A549 (cell line): ENCODE results near the gene GABRA5. TPM values are rescaled to one million over a fixed set of nuclear protein-coding genes. Genes with fewer than 3 reads are reported as not detected.

ENCODE experiments used
- ATAC-seq, 2 experiments: fragments of 200-7000 bp in 1 of 2; fragments of >200 bp in 1 of 2; cut with Nextera tagmentation in 1 of 2; cut with Tn5 transposase in 1 of 2; 3 replicates each; pipeline versions ENCODE4 v1.8.0 to v1.9.1; 2018 to 2020; ENCODE audit warnings: mild to moderate bottlenecking in 1 of 2, moderate library complexity in 1 of 2
- CTCF ChIA-PET: fragments of 300-600 bp; sonication (Branson Sonifier 250); formaldehyde crosslinking; extraction: SDS; loops from one replicate; lab custom pipeline; 2021; ENCODE audit warnings: antibody characterized with exemption, inconsistent platforms; lab: Yijun Ruan, JAX
- POLR2A ChIA-PET: fragments of 350-600 bp; formaldehyde crosslinking; extraction: SDS; loops from one replicate; lab custom pipeline; 2021; ENCODE audit warnings: antibody characterized with exemption, inconsistent platforms; lab: Yijun Ruan, JAX
- DNase-seq, 2 experiments: peaks; one replicate each; pipeline versions ENCODE4 v3.0.0 to v3.0.0-alpha.2; 2011 to 2016; ENCODE audit warnings: low read depth in 1 of 2, low spot score in 1 of 2
- FAIRE-seq: peaks from 2 replicates; lab custom pipeline; 2011; peaks lifted over from hg19 to GRCh38; lab: Jason Lieb, UNC
- H3K27ac ChIP-seq, 2 experiments: fragments of >200 bp; sonication (Bioruptor Twin); formaldehyde crosslinking; 3 replicates each; pipeline ENCODE4 v1.5.1; 2016 to 2017
- H3K4me1 ChIP-seq: fragments of >200 bp; sonication (Bioruptor Twin); formaldehyde crosslinking; 3 replicates; pipeline ENCODE4 v1.6.1; 2016
- H3K4me2 ChIP-seq: fragments of >200 bp; sonication (Bioruptor Twin); formaldehyde crosslinking; 3 replicates; pipeline ENCODE4 v1.6.1; 2016
- H3K4me3 ChIP-seq: fragments of >200 bp; sonication (Bioruptor Twin); formaldehyde crosslinking; 3 replicates; pipeline ENCODE4 v1.5.1; 2016
- H3K9me3 ChIP-seq: fragments of >200 bp; sonication (Bioruptor Twin); formaldehyde crosslinking; 3 replicates; pipeline ENCODE4 v1.6.1; 2016
- ATOH8 ChIP-seq: fragments of 250-450 bp; sonication (Bioruptor Pico); IDR thresholded peaks from 2 replicates; pipeline ENCODE4 v1.5.0; 2020; ENCODE audit warnings: low read depth, mild to moderate bottlenecking, moderate library complexity
- BCL3 ChIP-seq: fragments of >200 bp; sonication (Bioruptor Twin); formaldehyde crosslinking; IDR thresholded peaks from 3 replicates; pipeline ENCODE4 v1.6.1; 2016
- CBX8 ChIP-seq: fragments of 200-600 bp; sonication (generic); IDR thresholded peaks from 2 replicates; pipeline ENCODE4 v1.6.1; 2016
- CEBPB ChIP-seq, 2 experiments: fragments of >200 bp in 1 of 2; sonication (Bioruptor Twin) in 1 of 2; formaldehyde crosslinking in 1 of 2; IDR thresholded peaks; 2 replicates each; pipeline ENCODE4 v1.6.1; 2012 to 2016
- CHD4 ChIP-seq: fragments of 200-600 bp; sonication (generic); IDR thresholded peaks from 2 replicates; pipeline ENCODE4 v1.6.1; 2016; ENCODE audit warnings: antibody characterized with exemption, mild to moderate bottlenecking, borderline replicate concordance
- E2F6 ChIP-seq: IDR thresholded peaks from 2 replicates; pipeline ENCODE4 v1.6.1; 2012; ENCODE audit warnings: low read depth, borderline replicate concordance
- EHF ChIP-seq: fragments of 250-450 bp; sonication (Bioruptor Pico); IDR thresholded peaks from 2 replicates; pipeline ENCODE4 v1.5.0; 2020; ENCODE audit warnings: mild to moderate bottlenecking
- EHMT2 ChIP-seq: fragments of 200-600 bp; sonication (generic); IDR thresholded peaks from 2 replicates; pipeline ENCODE4 v1.6.1; 2016; ENCODE audit warnings: antibody characterized with exemption, low read depth, mild to moderate bottlenecking, moderate library complexity
- EP300 ChIP-seq, 2 experiments: fragments of >200 bp; sonication (Bioruptor Twin); formaldehyde crosslinking; IDR thresholded peaks; 2 replicates in 1 of 2; 3 replicates in 1 of 2; pipeline ENCODE4 v1.6.1; 2016 to 2017
- FOSL2 ChIP-seq, 2 experiments: fragments of 450-650 bp in 1 of 2; fragments of >200 bp in 1 of 2; sonication (Bioruptor Twin) in 1 of 2; formaldehyde crosslinking; IDR thresholded peaks; 2 replicates each; pipeline versions ENCODE4 v1.5.0 to v1.6.1; 2016 to 2020; ENCODE audit warnings: mild to moderate bottlenecking in 1 of 2, moderate library complexity in 1 of 2
- HEYL ChIP-seq: fragments of 250-450 bp; sonication (Bioruptor Pico); IDR thresholded peaks from 2 replicates; pipeline ENCODE4 v1.8.0; 2021; ENCODE audit warnings: mild to moderate bottlenecking, moderate library complexity
- HOXB13 ChIP-seq: fragments of 250-450 bp; sonication (Bioruptor Pico); IDR thresholded peaks from 2 replicates; pipeline ENCODE4 v1.5.0; 2020; ENCODE audit warnings: low read depth, mild to moderate bottlenecking, moderate library complexity
- NFE2L2 ChIP-seq: fragments of 150-350 bp; conservative IDR thresholded peaks from 2 replicates; pipeline ENCODE4 v1.6.1; 2014; ENCODE audit warnings: low read length
- NPAS2 ChIP-seq: fragments of 250-450 bp; sonication (Bioruptor Pico); IDR thresholded peaks from 2 replicates; pipeline ENCODE4 v1.8.0; 2022; ENCODE audit warnings: mild to moderate bottlenecking, moderate library complexity, borderline replicate concordance
- PHF8 ChIP-seq: fragments of 200-600 bp; sonication (generic); IDR thresholded peaks from 2 replicates; pipeline ENCODE4 v1.6.1; 2016; ENCODE audit warnings: low read depth, mild to moderate bottlenecking, antibody characterized with exemption, moderate library complexity, borderline replicate concordance
- POLR2AphosphoS2 ChIP-seq: conservative IDR thresholded peaks from 2 replicates; pipeline ENCODE4 v1.6.1; 2012; ENCODE audit warnings: low read length, improper control_type of control experiment, inconsistent platforms
- RAD21 ChIP-seq, 2 experiments: fragments of >200 bp in 1 of 2; sonication (Bioruptor Twin) in 1 of 2; formaldehyde crosslinking in 1 of 2; IDR thresholded peaks in 1 of 2; conservative IDR thresholded peaks in 1 of 2; 2 replicates in 1 of 2; 3 replicates in 1 of 2; pipeline ENCODE4 v1.6.1; 2012 to 2018; ENCODE audit warnings: inconsistent platforms in 1 of 2
- RARB ChIP-seq: fragments of 250-450 bp; sonication (Bioruptor Pico); IDR thresholded peaks from 2 replicates; pipeline ENCODE4 v1.8.0; 2021; ENCODE audit warnings: mild to moderate bottlenecking, moderate library complexity
- USF2 ChIP-seq: fragments of 450-650 bp; IDR thresholded peaks from 2 replicates; pipeline ENCODE4 v1.6.1; 2014; ENCODE audit warnings: antibody characterized with exemption
- ZNF302 ChIP-seq: fragments of 250-450 bp; sonication (Bioruptor Pico); IDR thresholded peaks from 2 replicates; pipeline ENCODE4 v1.9.0; 2021; ENCODE audit warnings: inconsistent platforms, mild to moderate bottlenecking, moderate library complexity
- WGBS: methylation state at CpG from one replicate; pipeline ENCODE4 v1.1.6; 2017; ENCODE audit errors: missing lambda C conversion rate; 5-methylcytosine and 5-hydroxymethylcytosine counted together
- polyA plus RNA-seq, 4 experiments: library from polyadenylated mRNA; depleted of rRNA in 3 of 4; stranded (reverse); fragments of >200 nt; fragmentation: RNase III in 1 of 4; extraction: RNeasy Plus Mini Kit Qiagen cat#74134 plus additional on column Dnase treatment in 1 of 4; gene quantifications; 2 replicates in 3 of 4; 3 replicates in 1 of 4; pipeline ENCODE4 v1.2.3, GENCODE V29; 2011 to 2017

GABRA5 gene
- polyA plus RNA-seq, 2 of the 4 experiments (the other 2 are of a cell fraction): 89.1 to 91.7 TPM

- H3K4me2 ChIP-seq: no peak overlapping the region
- no peak for FAIRE-seq
- WGBS: 74% methylated on average over 4 of the region's 4 CpGs
- TF ChIP-seq RAD21 (conservative IDR thresholded peaks at IDR 0.05 in 1 of 2, IDR thresholded peaks at IDR 0.05 in 1 of 2): no peak
- no peak overlapping the region for H3K27ac ChIP-seq
- CTCF ChIA-PET: interaction anchor here (8.1 kb wide), 1 partner anchor 9 kb away, joined by 46 read pairs; the partner anchor contains the start of gene GABRG3
- POLR2A ChIA-PET: no interaction called here
- no peaks in the 10 kb centered on the region for H3K4me1 ChIP-seq
- ATAC-seq: no peak
- no peak overlapping the region for H3K4me3 ChIP-seq
- DNase-seq: no peak
- no peaks in the 10 kb centered on the region for H3K9me3 ChIP-seq
Measured at GRCh38 chr15:26981492-26981891, 114.6 kb downstream of the GABRA5 start.

GRCh38 chr15:26983822-26984221, 117.0 kb downstream of the GABRA5 start:
- POLR2A ChIA-PET: no interaction called here
- 12% methylated on average over 8 of the region's 8 CpGs for WGBS
- Histone ChIP-seq H3K4me3 (no peak overlapping the region), H3K4me1 (no peaks in the 10 kb centered on the region), H3K4me2 (no peak overlapping the region), H3K9me3 (no peaks in the 10 kb centered on the region), H3K27ac (no peak overlapping the region)
- CTCF ChIA-PET: interaction anchor here (1.6 to 8.1 kb wide), 2 partner anchors 11 to 371 kb away, joined by 3 to 46 read pairs; partner anchors contain the start of gene GABRG3
- DNase-seq (peak in 1 of 2 experiments; percentile 27), ATAC-seq (peak in 1 of 2 experiments; percentile 62; a peak in 3 of 6 replicates), FAIRE-seq (peak; percentile 13)
- TF ChIP-seq CHD4: no peak
- TF ChIP-seq ATOH8 (CRISPR knock-in tag): no peak
- TF ChIP-seq CBX8: no peak
- no peak for TF ChIP-seq FOSL2 (IDR thresholded peaks at IDR 0.05)
- no peak for TF ChIP-seq FOSL2 (CRISPR knock-in tag; IDR thresholded peaks at IDR 0.05)
- no peak for TF ChIP-seq NFE2L2
- TF ChIP-seq EP300 (IDR thresholded peaks at IDR 0.05): no peak

GRCh38 chr15:26985050-26985449, 118.2 kb downstream of the GABRA5 start:
- Histone ChIP-seq H3K4me3 (no peak overlapping the region), H3K9me3 (no peaks in the 10 kb centered on the region), H3K27ac (no peak overlapping the region), H3K4me2 (no peak overlapping the region), H3K4me1 (no peaks in the 10 kb centered on the region)
- no peak for DNase-seq
- no peak for TF ChIP-seq CEBPB (IDR thresholded peaks at IDR 0.05)
- no peak for TF ChIP-seq HOXB13
- TF ChIP-seq PHF8: no peak
- no peak for TF ChIP-seq ZNF302
- no peak for TF ChIP-seq CBX8
- TF ChIP-seq RARB (CRISPR knock-in tag): no peak
- TF ChIP-seq POLR2AphosphoS2: no peak
- no peak for TF ChIP-seq USF2
- no peak for TF ChIP-seq EHMT2
- TF ChIP-seq EHF (CRISPR knock-in tag): no peak
- TF ChIP-seq E2F6: no peak
- TF ChIP-seq NPAS2 (CRISPR knock-in tag): no peak
- TF ChIP-seq HEYL (CRISPR knock-in tag): no peak
- TF ChIP-seq BCL3: no peak
- TF ChIP-seq RAD21 (conservative IDR thresholded peaks at IDR 0.05 in 1 of 2, IDR thresholded peaks at IDR 0.05 in 1 of 2): no peak
- 50% methylated on average over 4 of the region's 4 CpGs for WGBS
- no peak for ATAC-seq
- no peak for FAIRE-seq
- POLR2A ChIA-PET: no interaction called here
- CTCF ChIA-PET: interaction anchor here (1.6 to 8.1 kb wide), 2 partner anchors 12 to 370 kb away, joined by 3 to 46 read pairs; partner anchors contain the start of gene GABRG3
